DMS114 treated with DMSO at 0.1 percent for 48 hours (cell line): ENCODE data around the gene ART1.

Experiments
- DNase-seq: peaks from one replicate; lab custom pipeline; 2025; ENCODE audit not compliant: unreplicated experiment; lab: John Stamatoyannopoulos, UW

ART1 gene

DNA sequence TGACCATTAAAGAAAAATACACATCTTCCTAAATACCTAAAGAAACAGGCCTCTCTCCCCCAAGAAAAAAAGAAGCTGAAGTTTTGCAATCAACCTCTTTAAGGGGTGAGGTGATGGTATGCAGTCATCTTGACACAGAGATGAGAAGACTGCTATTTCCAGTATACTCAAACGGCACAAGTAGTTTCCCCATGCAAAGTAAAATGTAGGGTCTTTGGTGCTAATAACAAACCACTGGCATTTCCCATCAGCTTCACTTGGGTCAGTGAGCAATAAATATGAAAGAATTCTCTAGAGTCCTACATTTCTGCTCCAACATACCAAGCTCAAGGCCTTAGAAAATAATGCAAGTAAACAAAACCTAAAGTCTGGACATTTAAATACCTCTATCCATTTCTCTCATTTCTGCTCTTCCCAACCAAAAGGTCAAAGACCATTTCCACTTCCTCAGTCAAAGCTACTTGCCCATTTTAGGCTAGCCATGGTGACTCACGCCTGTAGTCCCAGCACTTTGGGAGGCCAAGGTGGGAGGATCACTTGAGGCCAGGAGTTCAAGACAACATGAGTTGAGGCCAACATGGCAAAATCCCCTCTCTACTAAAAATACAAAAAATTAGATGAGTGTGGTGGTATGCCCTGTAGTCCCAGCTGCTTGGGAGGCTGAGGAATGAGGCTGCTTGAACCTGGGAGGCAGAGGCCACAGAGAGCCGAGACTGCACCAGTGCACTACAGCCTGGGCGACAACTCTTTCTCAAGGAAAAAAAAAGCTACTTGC, 65.7 kb downstream of the ART1 start:
- DNase-seq: no peak

DNA sequence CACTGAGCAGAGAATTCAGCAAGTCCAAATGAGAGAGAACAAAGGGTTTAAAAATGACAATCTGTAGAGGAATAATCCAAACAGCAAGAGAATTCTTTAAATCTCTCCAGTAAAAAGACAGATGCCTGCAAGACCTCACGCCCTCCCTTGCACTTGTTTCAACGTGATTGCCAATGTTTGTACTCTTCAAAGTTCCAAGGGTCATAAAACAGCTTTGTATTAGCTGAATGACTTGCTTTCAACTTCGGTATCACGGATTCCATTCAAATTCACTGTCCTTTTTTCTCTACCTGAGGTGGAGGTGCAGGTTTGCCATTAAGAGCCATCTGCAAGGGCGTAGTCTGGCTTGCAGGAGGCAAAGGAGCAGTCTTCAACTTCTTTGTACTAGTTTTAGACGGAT, 67.3 kb downstream of the ART1 start:
- no peak for DNase-seq
